Colonic mucosa (tissue), 4 donors: ENCODE measurements around the gene STARD5. TPM values are rescaled to one million over a fixed set of nuclear protein-coding genes. Genes with fewer than 3 reads are reported as not detected.
"Not testable (repeated sequence)": the region's sequence is repeated elsewhere in the genome, so short reads cannot be mapped to it uniquely, and the experiment has no call there.

Experiments
- DNase-seq: peaks from one replicate; pipeline ENCODE4 v3.0.0-alpha.2; 2020
- H3K27ac ChIP-seq: fragments of 200-600 bp; one replicate; pipeline ENCODE4 v1.8.0; 2021
- H3K27me3 ChIP-seq: fragments of 200-600 bp; one replicate; pipeline ENCODE4 v1.8.0; 2021
- H3K36me3 ChIP-seq: fragments of 200-600 bp; one replicate; pipeline ENCODE4 v1.8.0; 2021
- H3K4me1 ChIP-seq: fragments of 200-600 bp; one replicate; pipeline ENCODE4 v1.8.0; 2021; ENCODE audit warnings: mild to moderate bottlenecking
- H3K4me3 ChIP-seq: fragments of 200-600 bp; one replicate; pipeline ENCODE4 v1.8.0; 2021
- H3K9ac ChIP-seq, 2 donors: one replicate each; pipeline ENCODE4 v1.7.0; 2013; ENCODE audit warnings: control low read depth in 2 of 2, low read depth in 2 of 2, low read length in 2 of 2
- H3K9me3 ChIP-seq: fragments of 200-600 bp; one replicate; pipeline ENCODE4 v1.8.0; 2021
- intact Hi-C: fragments of 100-400 bp; cut with DNase I; formaldehyde crosslinking; loops from one replicate; pipeline ENCODE4 v1.14.1; 2022
- total RNA-seq, 2 donors: library from RNA; stranded (reverse); fragmentation: NEBNext Ultra II Directional in 1 of 2; extraction: Animal tissue kit (Norgen Biotek cat#: 25700) in 1 of 2; gene quantifications; one replicate each; pipeline ENCODE4 v1.2.1, GENCODE V29; 2021
- TF ChIP-seq, protein P1 (sequence below): fragments of 200-600 bp; IDR thresholded peaks from one replicate; pipeline ENCODE4 v1.8.0; 2022; ENCODE audit warnings: antibody characterized with exemption, mild to moderate bottlenecking
- donor health status: healthy.
- donor health status: DM: no; HTN: no; CAD: no.
- donor health status: DM: no; HTN: no; CAD: no.

STARD5 gene
- total RNA-seq, 2 donors from 2014 or later = 34.7 to 38.7 TPM

- H3K27me3 ChIP-seq = no peaks in the 10 kb centered on the region
- TF ChIP-seq, protein P1, sequence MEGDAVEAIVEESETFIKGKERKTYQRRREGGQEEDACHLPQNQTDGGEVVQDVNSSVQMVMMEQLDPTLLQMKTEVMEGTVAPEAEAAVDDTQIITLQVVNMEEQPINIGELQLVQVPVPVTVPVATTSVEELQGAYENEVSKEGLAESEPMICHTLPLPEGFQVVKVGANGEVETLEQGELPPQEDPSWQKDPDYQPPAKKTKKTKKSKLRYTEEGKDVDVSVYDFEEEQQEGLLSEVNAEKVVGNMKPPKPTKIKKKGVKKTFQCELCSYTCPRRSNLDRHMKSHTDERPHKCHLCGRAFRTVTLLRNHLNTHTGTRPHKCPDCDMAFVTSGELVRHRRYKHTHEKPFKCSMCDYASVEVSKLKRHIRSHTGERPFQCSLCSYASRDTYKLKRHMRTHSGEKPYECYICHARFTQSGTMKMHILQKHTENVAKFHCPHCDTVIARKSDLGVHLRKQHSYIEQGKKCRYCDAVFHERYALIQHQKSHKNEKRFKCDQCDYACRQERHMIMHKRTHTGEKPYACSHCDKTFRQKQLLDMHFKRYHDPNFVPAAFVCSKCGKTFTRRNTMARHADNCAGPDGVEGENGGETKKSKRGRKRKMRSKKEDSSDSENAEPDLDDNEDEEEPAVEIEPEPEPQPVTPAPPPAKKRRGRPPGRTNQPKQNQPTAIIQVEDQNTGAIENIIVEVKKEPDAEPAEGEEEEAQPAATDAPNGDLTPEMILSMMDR = no peak
- intact Hi-C loops = no loop called here
- H3K27ac ChIP-seq = no peak overlapping the region
- H3K4me3 ChIP-seq = no peak overlapping the region
- no peaks in the 10 kb centered on the region for H3K9me3 ChIP-seq
- no peak for DNase-seq
- H3K9ac ChIP-seq = no peak overlapping the region
- H3K36me3 ChIP-seq = no peaks in the 10 kb centered on the region
- no peaks in the 10 kb centered on the region for H3K4me1 ChIP-seq
Observed at GRCh38 chr15:81356252-81356651, 32.3 kb upstream of the STARD5 start.

DNA sequence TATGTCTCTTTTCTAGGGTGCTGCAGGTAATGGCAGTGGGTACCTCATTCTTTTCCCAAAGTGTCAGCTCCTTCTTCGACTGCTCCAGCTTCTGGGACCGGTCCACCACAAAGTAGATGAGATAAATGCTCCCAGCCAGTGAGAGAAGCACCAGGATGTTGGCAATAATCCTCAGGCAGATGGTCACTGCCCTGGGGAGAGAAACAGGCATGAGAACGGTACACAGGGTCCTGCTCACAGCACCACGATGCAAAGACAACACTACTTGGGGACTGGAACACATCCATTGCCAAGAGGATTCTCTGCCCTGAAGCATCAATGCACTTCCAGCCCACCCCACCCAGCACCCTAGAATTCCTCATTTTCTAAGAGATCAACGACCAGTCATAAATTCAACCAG lies 27.7 kb upstream of the STARD5 start:
- Histone ChIP-seq H3K27ac (no peak overlapping the region), H3K27me3 (no peaks in the 10 kb centered on the region), H3K4me1 (no peaks in the 10 kb centered on the region), H3K4me3 (no peak overlapping the region), H3K9me3 (no peaks in the 10 kb centered on the region), H3K36me3 (no peaks in the 10 kb centered on the region), H3K9ac (no peak overlapping the region)
- TF ChIP-seq, protein P1 = no peak
- intact Hi-C loops = no loop called here
- DNase-seq = no peak

DNA sequence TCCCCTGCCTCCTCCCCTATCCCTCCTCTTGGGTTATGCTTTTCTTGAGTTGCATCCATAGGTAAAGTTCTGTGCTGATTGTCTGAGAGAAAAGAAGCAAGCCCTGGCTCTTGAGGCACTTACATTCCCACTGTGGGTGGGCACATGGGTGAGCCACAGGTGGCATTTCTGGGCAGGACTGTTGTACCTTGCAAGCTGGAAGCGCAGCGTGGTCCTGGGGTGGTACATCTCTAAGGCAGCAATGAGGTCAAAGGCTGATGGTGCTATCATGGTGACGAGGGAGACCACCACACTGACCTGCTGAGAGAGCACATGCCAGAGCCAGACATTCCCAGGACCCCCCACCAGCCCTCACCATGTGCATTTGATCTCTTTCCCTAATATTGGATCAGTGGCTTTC lies 25.3 kb upstream of the STARD5 start:
- TF ChIP-seq, protein P1 = no peak
- Histone ChIP-seq H3K36me3 (no peaks in the 10 kb centered on the region), H3K9me3 (no peaks in the 10 kb centered on the region), H3K9ac (no peak overlapping the region), H3K4me3 (no peak overlapping the region), H3K4me1 (no peaks in the 10 kb centered on the region), H3K27ac (no peak overlapping the region), H3K27me3 (no peaks in the 10 kb centered on the region)
- intact Hi-C loops = loop anchor here (10.0 kb wide), 1 partner anchor 56 kb away; no protein-coding TSS in a partner anchor
- DNase-seq = no peak

DNA sequence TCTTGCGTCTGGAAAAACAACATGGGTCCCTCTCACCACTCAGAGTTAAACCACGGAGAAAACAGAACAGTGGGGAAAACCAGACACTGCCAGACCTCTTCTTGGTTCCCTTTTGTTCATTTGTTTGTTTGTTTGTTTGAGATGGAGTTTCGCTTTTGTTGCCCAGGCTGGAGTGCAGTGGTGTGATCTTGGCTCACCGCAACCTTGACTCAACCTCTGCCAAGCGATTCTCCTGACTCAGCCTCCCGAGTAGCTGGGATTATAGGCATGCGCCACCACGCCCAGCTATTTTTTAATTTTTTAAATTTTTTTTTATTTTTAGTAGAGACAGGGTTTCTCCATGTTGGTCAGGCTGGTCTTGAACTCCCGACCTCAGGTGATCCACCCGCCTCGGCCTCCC lies 24.8 kb upstream of the STARD5 start:
- H3K4me1 ChIP-seq, H3K9me3 ChIP-seq, DNase-seq, H3K4me3 ChIP-seq, H3K36me3 ChIP-seq, H3K27me3 ChIP-seq, H3K9ac ChIP-seq, H3K27ac ChIP-seq: not testable (repeated sequence)
- intact Hi-C loops = loop anchor here (10.0 kb wide), 1 partner anchor 56 kb away; no protein-coding TSS in a partner anchor

DNA sequence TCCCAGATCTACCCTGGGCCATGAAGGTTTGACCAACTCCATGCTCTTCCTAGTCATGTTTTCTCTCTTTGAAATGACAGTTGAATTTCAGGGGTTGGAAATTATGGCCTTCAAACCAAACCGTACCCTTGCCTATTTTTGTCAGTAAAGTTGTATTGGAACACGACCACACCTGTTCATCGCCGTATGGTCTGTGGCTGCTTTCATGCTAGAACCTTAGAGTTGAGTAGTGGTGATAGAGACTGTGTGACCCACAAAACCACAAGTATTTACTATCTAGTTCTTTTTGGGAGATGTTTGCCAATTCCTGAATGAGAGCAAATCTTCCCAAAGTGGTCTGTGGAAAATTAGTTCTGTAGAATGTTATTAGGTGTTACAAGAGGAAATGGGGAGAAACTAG lies 24.0 kb upstream of the STARD5 start:
- TF ChIP-seq, protein P1 = no peak
- Histone ChIP-seq H3K27me3 (no peaks in the 10 kb centered on the region), H3K4me3 (no peak overlapping the region), H3K9ac (no peak overlapping the region), H3K9me3 (no peaks in the 10 kb centered on the region), H3K36me3 (no peaks in the 10 kb centered on the region), H3K27ac (no peak overlapping the region), H3K4me1 (no peaks in the 10 kb centered on the region)
- DNase-seq = no peak
- intact Hi-C loops = loop anchor here (10.0 kb wide), 1 partner anchor 57 kb away; no protein-coding TSS in a partner anchor

DNA sequence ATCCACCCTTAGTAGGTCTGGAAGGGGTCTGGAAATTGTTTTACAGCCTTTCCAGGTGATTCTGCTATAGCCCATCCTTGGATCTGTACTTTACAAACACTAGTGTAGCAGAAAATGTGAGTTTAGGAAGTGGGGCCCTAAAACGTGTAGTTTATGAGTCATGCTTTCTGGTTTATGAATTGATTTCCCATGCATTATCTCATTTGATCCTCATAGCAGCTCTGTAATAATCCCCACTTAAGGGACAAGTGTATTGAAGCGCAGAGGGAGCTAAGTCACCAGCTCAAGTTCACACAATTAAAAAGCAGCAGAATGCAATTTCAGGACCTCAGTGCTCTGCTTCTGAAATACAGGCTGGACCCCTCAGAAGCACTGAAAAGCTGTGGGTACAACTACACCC lies 22.7 kb upstream of the STARD5 start:
- H3K9ac ChIP-seq = no peak overlapping the region
- intact Hi-C loops = loop anchor here (10.0 kb wide), 1 partner anchor 58 kb away; no protein-coding TSS in a partner anchor
- no peaks in the 10 kb centered on the region for H3K4me1 ChIP-seq
- no peak overlapping the region for H3K27ac ChIP-seq
- no peaks in the 10 kb centered on the region for H3K27me3 ChIP-seq
- no peaks in the 10 kb centered on the region for H3K9me3 ChIP-seq
- no peaks in the 10 kb centered on the region for H3K36me3 ChIP-seq
- DNase-seq = no peak
- TF ChIP-seq, protein P1 = no peak
- no peak overlapping the region for H3K4me3 ChIP-seq
